Dedifferentiated amniotic fluid mesenchymal stem cell (primary cell): ENCODE data around the gene PRUNE2.

Experiments
- DNase-seq: peaks from one replicate; pipeline ENCODE4 v3.0.0-alpha.2; 2016; ENCODE audit errors: extremely low spot score

The PRUNE2 gene

DNA sequence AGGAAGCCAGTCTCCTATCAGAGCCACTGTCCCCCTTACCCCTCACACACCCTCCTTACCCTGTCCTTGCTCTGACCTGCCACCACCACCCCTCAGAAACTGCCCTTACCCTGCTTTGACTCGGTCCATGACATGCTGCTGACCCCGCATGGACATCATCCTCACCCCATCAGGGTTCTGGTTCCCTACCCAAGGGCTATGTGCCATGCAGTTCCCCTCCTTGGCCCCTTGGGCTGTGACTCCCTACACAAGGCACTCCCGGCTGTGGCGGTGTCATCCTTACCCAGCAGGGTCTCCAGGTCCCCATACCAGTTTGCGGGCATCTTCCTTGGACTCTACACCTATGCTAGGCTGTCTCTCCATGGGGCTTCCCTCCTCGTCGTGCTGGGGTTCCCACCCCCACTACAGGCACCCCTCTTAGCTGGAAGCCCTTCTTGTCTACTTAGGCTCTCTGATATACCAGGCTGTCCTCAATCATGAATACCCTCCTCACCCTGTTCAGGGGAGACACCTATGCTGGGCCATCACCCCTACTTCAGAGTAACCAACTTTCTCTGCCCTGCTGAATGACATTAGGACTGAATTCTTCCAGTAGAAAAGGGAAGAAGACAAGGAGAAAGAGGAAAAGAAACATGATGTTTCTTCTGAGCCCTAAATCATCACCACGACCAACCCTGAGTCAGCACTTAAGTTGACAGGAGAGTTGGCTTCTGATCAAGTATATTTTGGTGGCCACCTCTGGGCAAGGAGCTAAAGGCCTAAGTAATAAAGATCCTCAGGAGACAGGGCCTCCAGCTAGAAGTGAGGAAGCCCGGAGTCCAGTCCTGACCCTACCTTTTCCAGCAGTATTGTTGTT is 331.8 kb downstream of the PRUNE2 start:
- no peak for DNase-seq

DNA sequence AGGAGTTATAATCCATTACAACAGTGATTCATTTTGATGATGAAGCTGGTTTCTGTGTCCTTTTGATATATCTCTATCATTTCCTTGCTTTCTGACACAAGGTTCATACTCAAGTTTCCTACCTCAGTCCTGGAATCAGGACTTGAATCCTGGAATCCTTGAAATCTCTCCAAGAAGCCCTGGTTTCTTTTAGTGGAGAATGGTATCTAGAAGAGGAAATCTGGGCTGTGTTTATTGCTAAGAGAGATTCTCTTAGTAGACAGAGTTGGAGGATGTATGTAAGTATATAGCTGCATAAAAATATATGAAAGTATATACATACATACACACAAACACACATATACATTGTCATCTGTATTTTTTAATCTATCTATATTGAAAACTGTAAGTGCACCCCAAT is 332.5 kb downstream of the PRUNE2 start:
- no peak for DNase-seq

- DNase-seq = no peak
Observed at GRCh38 chr9:76572151-76572550, 333.8 kb downstream of the PRUNE2 start.

GRCh38 chr9:76571743-76572146 is 334.2 kb downstream of the PRUNE2 start:
- DNase-seq = no peak

- no peak for DNase-seq
Observed at GRCh38 chr9:76571288-76571687, 334.6 kb downstream of the PRUNE2 start.

GRCh38 chr9:76570826-76571225 is 335.1 kb downstream of the PRUNE2 start:
- no peak for DNase-seq

DNA sequence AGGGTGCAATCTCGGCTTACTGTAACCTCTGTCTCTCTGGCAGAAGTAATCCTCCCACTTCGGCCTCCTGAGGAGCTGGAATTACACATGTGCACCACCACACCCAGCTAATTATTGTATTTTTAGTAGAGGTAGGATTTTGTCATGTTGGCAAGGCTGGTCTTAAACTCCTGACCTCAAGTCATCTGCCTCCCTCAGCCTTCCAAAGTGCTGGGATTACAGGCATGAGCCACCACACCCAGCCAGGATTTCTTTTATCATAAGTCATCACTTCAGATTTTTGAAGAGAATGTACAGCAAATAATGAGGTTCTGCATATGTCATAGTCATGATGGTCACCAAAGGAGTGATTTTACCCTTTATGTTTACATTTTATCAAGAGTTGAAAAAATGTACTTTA is 338.8 kb downstream of the PRUNE2 start:
- no peak for DNase-seq

DNA sequence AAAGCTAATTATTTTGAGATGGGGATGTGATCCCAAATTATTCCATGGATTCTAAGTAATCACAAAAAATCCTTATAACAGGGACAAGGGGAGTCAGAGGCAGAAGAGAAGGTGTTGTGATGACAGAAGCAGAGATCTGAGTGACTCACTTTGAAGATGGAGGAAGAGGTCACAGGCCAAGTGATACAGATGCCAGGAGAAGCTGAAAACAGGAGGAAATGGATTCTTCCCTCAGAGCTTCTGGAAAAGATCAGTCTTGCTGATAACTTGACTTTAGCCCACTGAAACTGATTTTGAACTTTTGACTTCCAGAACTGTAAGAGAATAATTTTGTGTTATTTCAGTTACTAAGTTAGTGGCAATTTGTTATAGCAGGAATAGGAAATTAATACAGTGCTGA is 341.6 kb downstream of the PRUNE2 start:
- no peak for DNase-seq

GRCh38 chr9:76562511-76562911 is 343.4 kb downstream of the PRUNE2 start:
- DNase-seq = peak; percentile 42

GRCh38 chr9:76561900-76562299 is 344.0 kb downstream of the PRUNE2 start:
- no peak for DNase-seq
